Tibial artery (tissue), 4 donors: Measurements from ENCODE around the gene TNS3.
"Not testable (repeated sequence)": the region's sequence is repeated elsewhere in the genome, so short reads cannot be mapped to it uniquely, and the experiment has no call there.

Source experiments
- DNase-seq, 2 donors: peaks; one replicate each; pipeline ENCODE4 v3.0.0-alpha.2; 2019
- H3K27ac ChIP-seq, 2 donors: fragments of 200-600 bp; sonication (generic) in 1 of 2; 1 replicate in 1 of 2; 2 replicates in 1 of 2; pipeline ENCODE4 v1.5.1; 2018 to 2019; ENCODE audit warnings: mild to moderate bottlenecking in 1 of 2
- H3K27me3 ChIP-seq, 2 donors: fragments of 200-600 bp; sonication (generic) in 1 of 2; one replicate each; pipeline versions ENCODE4 v1.5.1 to v1.6.0; 2016 to 2019
- H3K36me3 ChIP-seq, 3 donors: fragments of 200-600 bp; sonication (generic) in 2 of 3; one replicate each; pipeline ENCODE4 v1.5.1; 2016 to 2019; ENCODE audit warnings: mild to moderate bottlenecking in 2 of 3
- H3K4me1 ChIP-seq, 4 donors: fragments of 200-600 bp; sonication (generic) in 2 of 4; 1 replicate in 3 of 4; 2 replicates in 1 of 4; pipeline ENCODE4 v1.5.1; 2016 to 2019
- H3K4me3 ChIP-seq, 2 donors: fragments of 200-600 bp; sonication (generic) in 1 of 2; 1 replicate in 1 of 2; 2 replicates in 1 of 2; pipeline ENCODE4 v1.5.1; 2018 to 2019; ENCODE audit warnings: mild to moderate bottlenecking in 2 of 2
- H3K9me3 ChIP-seq, 3 donors: fragments of 200-600 bp; sonication (generic) in 1 of 3; one replicate each; pipeline ENCODE4 v1.5.1; 2016 to 2019
- intact Hi-C: fragments of 100-400 bp; cut with DNase I; formaldehyde crosslinking; loops from one replicate; pipeline ENCODE4 v1.15.0; 2023; ENCODE audit warnings: low total_unique reads
- TF ChIP-seq, protein P1 (sequence below), 2 experiments: fragments of 200-600 bp in 1 of 2; fragments of 450-650 bp in 1 of 2; IDR thresholded peaks; one replicate each; pipeline ENCODE4 v1.5.1; 2017 to 2019; ENCODE audit warnings: antibody characterized with exemption in 2 of 2, mild to moderate bottlenecking in 1 of 2, moderate library complexity in 1 of 2

Gene TNS3

GRCh38 chr7:47617131-47617530 lies 35.2 kb upstream of the TNS3 start:
- H3K27ac ChIP-seq = no peak overlapping the region
- intact Hi-C loops = no loop called here
- H3K36me3 ChIP-seq = no peaks in the 10 kb centered on the region
- H3K4me3 ChIP-seq = no peak overlapping the region
- H3K27me3 ChIP-seq = no peaks in the 10 kb centered on the region
- TF ChIP-seq, protein P1, sequence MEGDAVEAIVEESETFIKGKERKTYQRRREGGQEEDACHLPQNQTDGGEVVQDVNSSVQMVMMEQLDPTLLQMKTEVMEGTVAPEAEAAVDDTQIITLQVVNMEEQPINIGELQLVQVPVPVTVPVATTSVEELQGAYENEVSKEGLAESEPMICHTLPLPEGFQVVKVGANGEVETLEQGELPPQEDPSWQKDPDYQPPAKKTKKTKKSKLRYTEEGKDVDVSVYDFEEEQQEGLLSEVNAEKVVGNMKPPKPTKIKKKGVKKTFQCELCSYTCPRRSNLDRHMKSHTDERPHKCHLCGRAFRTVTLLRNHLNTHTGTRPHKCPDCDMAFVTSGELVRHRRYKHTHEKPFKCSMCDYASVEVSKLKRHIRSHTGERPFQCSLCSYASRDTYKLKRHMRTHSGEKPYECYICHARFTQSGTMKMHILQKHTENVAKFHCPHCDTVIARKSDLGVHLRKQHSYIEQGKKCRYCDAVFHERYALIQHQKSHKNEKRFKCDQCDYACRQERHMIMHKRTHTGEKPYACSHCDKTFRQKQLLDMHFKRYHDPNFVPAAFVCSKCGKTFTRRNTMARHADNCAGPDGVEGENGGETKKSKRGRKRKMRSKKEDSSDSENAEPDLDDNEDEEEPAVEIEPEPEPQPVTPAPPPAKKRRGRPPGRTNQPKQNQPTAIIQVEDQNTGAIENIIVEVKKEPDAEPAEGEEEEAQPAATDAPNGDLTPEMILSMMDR (IDR thresholded peaks at IDR 0.05) = no peak
- no peaks in the 10 kb centered on the region for H3K9me3 ChIP-seq
- no peak for DNase-seq
- H3K4me1 ChIP-seq = peaks cover 0 to 16% (median 14%) of the 10 kb centered on the region in 4 donors

- Histone ChIP-seq H3K9me3 (no peaks in the 10 kb centered on the region), H3K4me1 (peaks cover 0 to 20% (median 13%) of the 10 kb centered on the region in 4 donors), H3K4me3 (no peak overlapping the region), H3K27ac (no peak overlapping the region), H3K27me3 (no peaks in the 10 kb centered on the region), H3K36me3 (no peaks in the 10 kb centered on the region)
- no peak for DNase-seq
- TF ChIP-seq, protein P1 (IDR thresholded peaks at IDR 0.05) = no peak
- intact Hi-C loops = no loop called here
Measured at GRCh38 chr7:47614450-47614849, 32.5 kb upstream of the TNS3 start.

- H3K4me1 ChIP-seq = peaks cover 0 to 36% (median 14%) of the 10 kb centered on the region in 4 donors
- H3K27ac ChIP-seq = peak overlapping the region in 1 of 2 donors; percentile 28
- H3K9me3 ChIP-seq = no peaks in the 10 kb centered on the region
- TF ChIP-seq, protein P1 (IDR thresholded peaks at IDR 0.05) = no peak
- intact Hi-C loops = no loop called here
- H3K36me3 ChIP-seq = no peaks in the 10 kb centered on the region
- H3K4me3 ChIP-seq = no peak overlapping the region
- H3K27me3 ChIP-seq = no peaks in the 10 kb centered on the region
- DNase-seq = no peak
Measured at GRCh38 chr7:47611045-47611511, 29.2 kb upstream of the TNS3 start.

- intact Hi-C loops = no loop called here
- Histone ChIP-seq H3K4me1 (peaks cover 0 to 41% (median 19%) of the 10 kb centered on the region in 4 donors), H3K4me3 (no peak overlapping the region), H3K27me3 (no peaks in the 10 kb centered on the region), H3K36me3 (no peaks in the 10 kb centered on the region), H3K27ac (peak overlapping the region; percentile 28 to 37), H3K9me3 (no peaks in the 10 kb centered on the region)
- DNase-seq = no peak
- TF ChIP-seq, protein P1 (IDR thresholded peaks at IDR 0.05) = no peak
Measured at GRCh38 chr7:47610506-47611044, 28.7 kb upstream of the TNS3 start.

DNA sequence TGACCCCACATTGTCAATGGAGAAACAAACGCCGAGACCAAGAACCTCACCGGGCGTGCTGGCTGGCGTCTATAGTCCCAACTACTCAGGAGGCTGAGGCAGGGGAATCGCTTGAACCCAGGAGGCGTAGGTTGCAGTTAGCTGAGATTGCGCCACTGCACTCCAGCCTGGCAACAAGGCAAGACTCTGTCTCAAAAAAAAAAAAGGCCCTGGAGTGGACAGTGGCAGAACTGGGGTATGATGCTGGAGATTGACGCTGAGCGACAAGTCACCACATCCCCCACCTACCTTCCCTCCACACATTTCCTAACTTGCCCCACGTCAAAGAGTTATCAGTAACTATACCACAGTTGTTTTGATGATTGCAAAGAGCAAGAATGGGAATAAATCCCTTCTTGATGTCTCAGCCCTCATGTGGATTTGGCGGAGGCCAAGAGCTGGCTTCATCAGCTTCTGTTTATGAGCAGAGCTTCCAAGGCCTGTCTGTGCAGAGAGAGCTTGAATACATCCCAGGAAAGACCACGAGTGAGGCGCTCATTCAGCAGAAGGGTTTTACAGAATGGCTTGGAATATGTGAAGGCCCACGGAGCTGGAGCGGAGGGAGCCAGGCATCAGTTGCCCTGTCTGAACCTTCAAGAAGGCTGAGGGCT lies 28.0 kb upstream of the TNS3 start:
- no peaks in the 10 kb centered on the region for H3K27me3 ChIP-seq
- no peaks in the 10 kb centered on the region for H3K36me3 ChIP-seq
- H3K9me3 ChIP-seq = no peaks in the 10 kb centered on the region
- peak in 1 of 2 donors; percentile 73 for DNase-seq
- H3K27ac ChIP-seq = peak overlapping the region; percentile 28 to 37
- H3K4me3 ChIP-seq = no peak overlapping the region
- H3K4me1 ChIP-seq = peaks cover 0 to 47% (median 25%) of the 10 kb centered on the region in 4 donors
- TF ChIP-seq, protein P1 (IDR thresholded peaks at IDR 0.05) = no peak
- intact Hi-C loops = no loop called here

DNA sequence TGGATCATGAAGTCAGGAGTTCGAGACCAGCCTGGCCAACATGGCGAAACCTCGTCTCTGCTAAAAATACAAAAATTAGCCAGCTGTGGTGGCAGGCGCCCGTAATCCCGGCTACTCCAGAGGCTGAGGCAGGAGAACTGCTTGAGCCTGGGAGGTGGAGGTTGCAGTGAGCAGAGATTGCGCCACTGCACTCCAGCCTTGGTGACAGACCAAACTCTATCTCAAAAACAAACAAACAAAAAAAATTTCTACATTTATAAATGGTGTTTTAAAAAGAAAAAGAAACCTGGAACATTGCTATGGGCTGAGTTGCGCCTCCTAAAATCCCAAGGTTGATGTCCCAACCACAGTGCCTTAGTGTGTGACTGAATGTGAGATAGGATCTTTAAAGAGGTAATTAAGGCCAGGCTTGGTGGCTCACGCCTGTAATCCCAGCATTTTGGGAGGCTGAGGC lies 24.7 kb upstream of the TNS3 start:
- DNase-seq, H3K4me3 ChIP-seq, H3K36me3 ChIP-seq, H3K9me3 ChIP-seq, H3K27me3 ChIP-seq, H3K27ac ChIP-seq, intact Hi-C loops: not testable (repeated sequence)
- H3K4me1 ChIP-seq = peaks cover 0 to 65% (median 34%) of the 10 kb centered on the region in 4 donors
